H1 (cell line): ENCODE measurements around the gene RALGAPA1. TPM values are rescaled to one million over a fixed set of nuclear protein-coding genes. Genes with fewer than 3 reads are reported as not detected.

Experiments used
- CTCF ChIA-PET: fragments of 300-600 bp; sonication (Branson Sonifier 250); formaldehyde crosslinking; loops from one replicate; lab custom pipeline; 2021; ENCODE audit not compliant: partially characterized antibody; lab: Charles Lee
- POLR2A ChIA-PET: fragments of 300-600 bp; sonication (Branson Sonifier 250); formaldehyde crosslinking; loops from one replicate; lab custom pipeline; 2021; ENCODE audit warnings: inconsistent platforms; ENCODE audit not compliant: partially characterized antibody; lab: Charles Lee
- DNase-seq, 2 experiments: peaks; one replicate each; pipeline versions ENCODE4 v3.0.0 to v3.0.0-alpha.2; 2010 to 2022; ENCODE audit warnings: low spot score in 2 of 2, low read depth in 1 of 2, mixed read lengths in 1 of 2
- FAIRE-seq: peaks from 2 replicates; lab custom pipeline; 2011; peaks lifted over from hg19 to GRCh38; lab: Jason Lieb, UNC
- H2AFZ ChIP-seq: 2 replicates; pipeline ENCODE4 v1.8.1; 2012; ENCODE audit warnings: low read length, inconsistent platforms
- H2AK5ac ChIP-seq: 2 replicates; pipeline ENCODE4 v1.6.1; 2013; ENCODE audit warnings: low read depth, low read length
- H2BK120ac ChIP-seq: replicated peaks from 2 replicates; pipeline ENCODE3; 2013; ENCODE audit warnings: low read depth, low read length, inconsistent platforms
- H2BK12ac ChIP-seq: 2 replicates; pipeline ENCODE4 v1.6.1; 2013; ENCODE audit warnings: low read depth, low read length
- H2BK15ac ChIP-seq: 2 replicates; pipeline ENCODE4 v1.6.1; 2013; ENCODE audit warnings: low read length
- H2BK20ac ChIP-seq: 2 replicates; pipeline ENCODE4 v1.6.1; 2013; ENCODE audit warnings: low read length
- H2BK5ac ChIP-seq: 2 replicates; pipeline ENCODE4 v1.6.1; 2013; ENCODE audit warnings: low read depth, low read length
- H3K14ac ChIP-seq: 2 replicates; pipeline ENCODE4 v1.6.1; 2013; ENCODE audit warnings: inconsistent platforms; ENCODE audit not compliant: insufficient read length
- H3K18ac ChIP-seq: 2 replicates; pipeline ENCODE4 v1.6.1; 2013; ENCODE audit warnings: low read length; ENCODE audit errors: extremely low read depth
- H3K23ac ChIP-seq: 2 replicates; pipeline ENCODE4 v1.6.1; 2013; ENCODE audit warnings: inconsistent platforms; ENCODE audit not compliant: insufficient read length
- H3K23me2 ChIP-seq: 2 replicates; pipeline ENCODE4 v1.6.1; 2013; ENCODE audit warnings: low read depth, low read length
- H3K27ac ChIP-seq: 2 replicates; pipeline ENCODE4 v1.6.1; 2011; ENCODE audit warnings: low read depth, low read length, inconsistent platforms
- H3K27me3 ChIP-seq, 4 experiments: replicated peaks in 1 of 4; 1 replicate in 1 of 4; 2 replicates in 3 of 4; pipeline versions ENCODE4 v1.6.1 to v1.8.1; 2011 to 2013; ENCODE audit warnings: low read length in 3 of 4, mild to moderate bottlenecking in 3 of 4, inconsistent platforms in 2 of 4, mixed read lengths in 2 of 4, moderate library complexity in 1 of 4; ENCODE audit not compliant: control insufficient read depth in 3 of 4, insufficient read depth in 3 of 4; ENCODE audit errors: extremely low read depth in 1 of 4
- H3K36me3 ChIP-seq, 4 experiments: 2 replicates each; pipeline versions ENCODE4 v1.6.1 to v1.8.1; 2011 to 2013; ENCODE audit warnings: mild to moderate bottlenecking in 4 of 4, low read length in 3 of 4, moderate library complexity in 2 of 4, control low read depth in 1 of 4, inconsistent platforms in 1 of 4; ENCODE audit not compliant: insufficient read depth in 4 of 4, control insufficient read depth in 2 of 4
- H3K4ac ChIP-seq: replicated peaks from 2 replicates; pipeline ENCODE3; 2013; ENCODE audit warnings: low read length, low read depth, mixed read lengths, inconsistent platforms; ENCODE audit not compliant: insufficient read length
- H3K4me1 ChIP-seq, 4 experiments: replicated peaks in 1 of 4; 1 replicate in 1 of 4; 2 replicates in 3 of 4; pipeline versions ENCODE4 v1.6.1 to v1.8.1; 2011 to 2013; ENCODE audit warnings: low read length in 3 of 4, inconsistent platforms in 2 of 4, mixed read lengths in 1 of 4; ENCODE audit not compliant: insufficient read depth in 4 of 4, control insufficient read depth in 3 of 4
- H3K4me2 ChIP-seq, 2 experiments: 2 replicates each; pipeline versions ENCODE4 v1.6.1 to v1.8.1; 2011 to 2013; ENCODE audit warnings: low read depth in 2 of 2, low read length in 2 of 2, control low read depth in 1 of 2, inconsistent platforms in 1 of 2, mild to moderate bottlenecking in 1 of 2; ENCODE audit not compliant: insufficient read depth in 1 of 2
- H3K4me3 ChIP-seq, 4 experiments: fragments of 200-600, 300-600 bp in 1 of 4; sonication (generic), shearing (Covaris generic), sonication (Bioruptor Twin) in 1 of 4; 2 replicates each; pipeline versions ENCODE4 v1.5.1 to v1.8.1; 2011 to 2016; ENCODE audit warnings: low read length in 4 of 4, low read depth in 3 of 4, control low read depth in 2 of 4, inconsistent platforms in 2 of 4, mild to moderate bottlenecking in 2 of 4, mixed read lengths in 1 of 4, moderate library complexity in 1 of 4; ENCODE audit not compliant: insufficient read depth in 2 of 4; ENCODE audit errors: extremely low read depth in 1 of 4
- H3K56ac ChIP-seq: replicated peaks from 2 replicates; pipeline ENCODE3; 2013; ENCODE audit warnings: low read depth, mild to moderate bottlenecking, mixed read lengths, low read length, inconsistent platforms; ENCODE audit not compliant: insufficient read length
- H3K79me1 ChIP-seq: 2 replicates; pipeline ENCODE4 v1.6.1; 2013; ENCODE audit warnings: low read depth, low read length, control low read depth
- H3K79me2 ChIP-seq, 2 experiments: 2 replicates each; pipeline versions ENCODE4 v1.6.1 to v1.8.1; 2012 to 2013; ENCODE audit warnings: low read length in 2 of 2, mild to moderate bottlenecking in 2 of 2, inconsistent platforms in 1 of 2; ENCODE audit not compliant: insufficient read depth in 2 of 2, control insufficient read depth in 1 of 2
- H3K9ac ChIP-seq, 4 experiments: replicated peaks in 1 of 4; 1 replicate in 1 of 4; 2 replicates in 3 of 4; pipeline versions ENCODE4 v1.6.1 to v1.8.1; 2011 to 2013; ENCODE audit warnings: low read depth in 3 of 4, low read length in 3 of 4, control low read depth in 2 of 4, mild to moderate bottlenecking in 2 of 4, moderate library complexity in 2 of 4, inconsistent platforms in 1 of 4; ENCODE audit errors: extremely low read depth in 1 of 4
- H3K9me3 ChIP-seq, 2 experiments: 2 replicates each; pipeline versions ENCODE4 v1.6.1 to v1.8.1; 2012 to 2013; ENCODE audit warnings: mild to moderate bottlenecking in 2 of 2, moderate library complexity in 2 of 2, control low read depth in 1 of 2, inconsistent platforms in 1 of 2, low read depth in 1 of 2, low read length in 1 of 2, mixed read lengths in 1 of 2; ENCODE audit not compliant: insufficient read depth in 2 of 2
- H4K20me1 ChIP-seq, 2 experiments: replicated peaks in 1 of 2; 2 replicates each; pipeline versions ENCODE3 to v1.8.1; 2011 to 2013; ENCODE audit warnings: inconsistent platforms in 2 of 2, low read length in 2 of 2, mild to moderate bottlenecking in 1 of 2; ENCODE audit not compliant: insufficient read depth in 2 of 2, control insufficient read depth in 1 of 2
- H4K5ac ChIP-seq: 2 replicates; pipeline ENCODE4 v1.6.1; 2013; ENCODE audit warnings: low read length, low read depth, mixed read lengths, inconsistent platforms; ENCODE audit not compliant: insufficient read length
- H4K8ac ChIP-seq: 2 replicates; pipeline ENCODE4 v1.8.0; 2013; ENCODE audit warnings: mild to moderate bottlenecking, moderate library complexity, low read length, inconsistent platforms; ENCODE audit not compliant: insufficient read depth; ENCODE audit errors: extremely low read depth
- H4K91ac ChIP-seq: replicated peaks from 2 replicates; pipeline ENCODE3; 2013; ENCODE audit warnings: low read length, mixed read lengths, inconsistent platforms; ENCODE audit not compliant: insufficient read length
- BCL11A ChIP-seq, 2 experiments: IDR thresholded peaks; one replicate each; pipeline ENCODE4 v1.6.1; 2011; ENCODE audit warnings: low read depth in 2 of 2, low read length in 2 of 2, mild to moderate bottlenecking in 2 of 2
- BRCA1 ChIP-seq: IDR thresholded peaks from 2 replicates; pipeline ENCODE4 v1.6.1; 2012; ENCODE audit warnings: low read depth, low read length, improper control_type of control experiment
- CBX8 ChIP-seq: fragments of 300-800, 300-1000 bp; sonication (generic); IDR thresholded peaks from 2 replicates; pipeline ENCODE4 v1.7.1; 2016; ENCODE audit warnings: low read depth, low read length, borderline replicate concordance
- CHD2 ChIP-seq: IDR thresholded peaks from 2 replicates; pipeline ENCODE4 v1.6.1; 2012; ENCODE audit warnings: low read length, improper control_type of control experiment
- CREB1 ChIP-seq: IDR thresholded peaks from 2 replicates; pipeline ENCODE4 v1.6.1; 2012; ENCODE audit warnings: inconsistent platforms
- GTF2F1 ChIP-seq: IDR thresholded peaks from 2 replicates; pipeline ENCODE4 v1.6.1; 2012; ENCODE audit warnings: low read depth, low read length, improper control_type of control experiment, borderline replicate concordance
- JUN ChIP-seq: IDR thresholded peaks from 2 replicates; pipeline ENCODE4 v1.6.1; 2011; ENCODE audit warnings: low read depth, mild to moderate bottlenecking, improper control_type of control experiment, low read length
- POLR2A ChIP-seq, 2 experiments: IDR thresholded peaks; 1 replicate in 1 of 2; 2 replicates in 1 of 2; pipeline ENCODE4 v1.6.1; 2011; ENCODE audit warnings: low read depth in 2 of 2, low read length in 2 of 2, mild to moderate bottlenecking in 2 of 2; ENCODE audit errors: control extremely low read depth in 1 of 2
- RAD21 ChIP-seq, 2 experiments: IDR thresholded peaks in 1 of 2; conservative IDR thresholded peaks in 1 of 2; 2 replicates each; pipeline ENCODE4 v1.6.1; 2011; ENCODE audit warnings: low read depth in 2 of 2, low read length in 2 of 2, improper control_type of control experiment in 1 of 2, inconsistent platforms in 1 of 2, mild to moderate bottlenecking in 1 of 2, moderate library complexity in 1 of 2
- RXRA ChIP-seq: IDR thresholded peaks from 2 replicates; pipeline ENCODE4 v1.6.1; 2011; ENCODE audit warnings: low read depth, mild to moderate bottlenecking, low read length, moderate library complexity; ENCODE audit not compliant: insufficient read depth
- SIN3A ChIP-seq, 2 experiments: IDR thresholded peaks in 1 of 2; conservative IDR thresholded peaks in 1 of 2; 2 replicates each; pipeline ENCODE4 v1.6.1; 2011 to 2012; ENCODE audit warnings: low read length in 2 of 2, improper control_type of control experiment in 1 of 2, low read depth in 1 of 2, mild to moderate bottlenecking in 1 of 2
- SP2 ChIP-seq: IDR thresholded peaks from 2 replicates; pipeline ENCODE4 v1.6.1; 2012; ENCODE audit warnings: mild to moderate bottlenecking, low read length, inconsistent platforms
- SP4 ChIP-seq: IDR thresholded peaks from 2 replicates; pipeline ENCODE4 v1.6.1; 2012; ENCODE audit warnings: low read length, inconsistent platforms
- SRF ChIP-seq: IDR thresholded peaks from 2 replicates; pipeline ENCODE4 v1.6.1; 2011; ENCODE audit warnings: mild to moderate bottlenecking, low read depth, low read length, moderate library complexity
- WGBS, 2 experiments: shearing (Covaris generic) in 1 of 2; methylation state at CpG; one replicate each; pipeline versions ENCODE4 v1.1.6 to v1.1.7; 2013 to 2015; ENCODE audit warnings: low lambda C conversion rate in 2 of 2, mixed read lengths in 2 of 2, inconsistent platforms in 1 of 2, low coverage in 1 of 2, missing lambda C conversion rate in 1 of 2; ENCODE audit not compliant: insufficient replicate concordance in 2 of 2, insufficient coverage in 1 of 2, insufficient read length in 1 of 2; ENCODE audit errors: extremely low coverage in 1 of 2, missing lambda C conversion rate in 1 of 2; 5-methylcytosine and 5-hydroxymethylcytosine counted together
- polyA plus RNA-seq, 7 experiments: library from polyadenylated mRNA; depleted of rRNA in 3 of 7; stranded (reverse) in 5 of 7; unstranded in 2 of 7; fragments of >200 nt in 5 of 7; fragments of 200-250 nt in 2 of 7; gene quantifications; 1 replicate in 5 of 7; 2 replicates in 1 of 7; 4 replicates in 1 of 7; pipeline versions ENCODE4 v1.2.1 to v1.2.3, GENCODE V29; 2011 to 2013; ENCODE audit warnings: missing spikeins in 2 of 7, mixed read lengths in 2 of 7
- total RNA-seq: library from RNA; stranded (reverse); fragmentation: NEBNext Ultra II Directional; extraction: Animal tissue kit (Norgen Biotek cat#: 25700); gene quantifications from 2 replicates; pipeline ENCODE4 v1.2.1, GENCODE V29; 2021
- TF ChIP-seq, protein P1 (sequence below): IDR thresholded peaks from 2 replicates; pipeline ENCODE4 v1.6.1; 2012; ENCODE audit warnings: inconsistent platforms

RALGAPA1 gene
- total and polyA plus RNA-seq, 2 of the 8 experiments (the other 6 are each of a cell fraction or from before 2014, with no cell fraction given): 4.2 to 26.7 TPM

DNA sequence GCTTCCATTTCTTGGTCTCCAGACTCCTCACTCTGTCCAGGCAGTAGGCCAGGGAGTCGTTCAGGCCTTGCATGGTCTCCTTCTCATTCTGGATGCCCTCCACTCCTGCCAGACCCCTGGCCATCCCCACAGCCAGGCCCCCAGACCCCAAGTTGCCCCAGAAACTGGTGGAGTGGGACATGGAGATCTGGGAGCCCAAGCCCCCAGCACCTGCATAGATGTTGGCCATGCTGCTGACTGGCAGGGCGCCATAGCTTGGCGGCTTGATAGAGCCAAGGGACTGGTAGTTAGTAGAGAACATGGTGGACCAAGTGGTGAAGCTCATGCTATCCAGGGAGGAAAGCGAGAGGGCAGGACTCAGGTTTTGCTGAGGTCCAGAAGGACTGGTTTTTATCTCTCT lies 296.3 kb downstream of the RALGAPA1 start:
- no peak overlapping the region for H2BK12ac ChIP-seq
- H2BK120ac ChIP-seq: no peak overlapping the region
- H2AFZ ChIP-seq: no peak overlapping the region
- 0 out of 2 replicates have a peak, but pooled peaks cover 2% of the 10 kb centered on the region for H3K23me2 ChIP-seq
- H2BK20ac ChIP-seq: no peak overlapping the region
- no peaks in the 10 kb centered on the region for H3K27me3 ChIP-seq
- H2BK5ac ChIP-seq: no peak overlapping the region
- no peaks in the 10 kb centered on the region for H4K20me1 ChIP-seq
- 83% methylated on average over 4 of the region's 4 CpGs; no CpG with 5 or more reads in 1 of the 2 experiments for WGBS, 2 experiments
- H3K4me2 ChIP-seq: no peak overlapping the region
- no peak overlapping the region for H3K56ac ChIP-seq
- H3K4ac ChIP-seq: no peak overlapping the region
- H2AK5ac ChIP-seq: no peak overlapping the region
- no peak overlapping the region for H4K91ac ChIP-seq
- H3K79me1 ChIP-seq: no peaks in the 10 kb centered on the region
- H3K23ac ChIP-seq: no peak overlapping the region
- H3K9me3 ChIP-seq: peaks cover 2 to 5% of the 10 kb centered on the region in 2 experiments; a peak in 1 of 4 replicates
- ChIA-PET CTCF (interaction anchor here (1.4 kb wide), 1 partner anchor 21 kb away, joined by 3 read pairs; the partner anchor contains the start of gene INSM2), POLR2A (no interaction called here)
- no peaks in the 10 kb centered on the region for H3K79me2 ChIP-seq
- H3K4me3 ChIP-seq: no peak overlapping the region
- FAIRE-seq (no peak), DNase-seq (no peak)
- no peak overlapping the region for H4K5ac ChIP-seq
- peak overlapping the region; percentile 18; the same call in 1 of the 2 replicates for H4K8ac ChIP-seq
- no peak overlapping the region for H3K27ac ChIP-seq
- H3K14ac ChIP-seq: no peak overlapping the region
- no peak overlapping the region for H2BK15ac ChIP-seq
- H3K36me3 ChIP-seq: no peaks in the 10 kb centered on the region
- H3K9ac ChIP-seq: no peak overlapping the region
- H3K4me1 ChIP-seq: no peaks in the 10 kb centered on the region
- no peak overlapping the region for H3K18ac ChIP-seq
- TF ChIP-seq GTF2F1 (no peak), BCL11A (IDR thresholded peaks at IDR 0.05; ENCODE audit: low read depth in 2 of 2, low read length in 2 of 2) (no peak), CHD2 (no peak), SIN3A (conservative IDR thresholded peaks at IDR 0.05 in 1 of 2, IDR thresholded peaks at IDR 0.05 in 1 of 2; ENCODE audit: low read depth in 1 of 2, low read length in 2 of 2) (no peak), RXRA (no peak), JUN (no peak), CREB1 (no peak), CBX8 (no peak), BRCA1 (no peak), SP2 (no peak), RAD21 (IDR thresholded peaks at IDR 0.05 in 1 of 2, conservative IDR thresholded peaks at IDR 0.05 in 1 of 2; ENCODE audit: low read depth in 2 of 2, low read length in 2 of 2) (no peak), POLR2A (IDR thresholded peaks at IDR 0.05; ENCODE audit: control extremely low read depth in 1 of 2, low read depth in 2 of 2, low read length in 2 of 2) (no peak), SRF (no peak), SP4 (no peak)
- TF ChIP-seq, protein P1, sequence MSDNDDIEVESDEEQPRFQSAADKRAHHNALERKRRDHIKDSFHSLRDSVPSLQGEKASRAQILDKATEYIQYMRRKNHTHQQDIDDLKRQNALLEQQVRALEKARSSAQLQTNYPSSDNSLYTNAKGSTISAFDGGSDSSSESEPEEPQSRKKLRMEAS: no peak
